Stimulated activated CD4-positive, alpha-beta T cell treated with anti-CD3 and anti-CD28 coated beads, Interleukin-1b, Interleukin-23, amount 100 ng/mL, for 24 hours (primary cell): ENCODE measurements around the gene UTP4.

Source experiments
- DNase-seq, 4 experiments: peaks; one replicate each; pipeline ENCODE4 v3.0.0-alpha.2; 2020; ENCODE audit warnings: low read depth in 4 of 4, low spot score in 1 of 4

UTP4 gene

GRCh38 chr16:69204172-69204571 lies 71.7 kb downstream of the UTP4 start:
- no peak for DNase-seq

GRCh38 chr16:69209735-69210134 lies 77.3 kb downstream of the UTP4 start:
- DNase-seq, result no peak

GRCh38 chr16:69217433-69217832 lies 85.0 kb downstream of the UTP4 start:
- no peak for DNase-seq
